Measurements from ENCODE around the gene CYTH4. TPM values are rescaled to one million over a fixed set of nuclear protein-coding genes. Genes with fewer than 3 reads are reported as not detected.

CYTH4 gene
- total RNA-seq, 3 donors from 2014 or later, result 8.7 to 13.3 (median 11.6) TPM

GRCh38 chr22:37311761-37312312 is 29.5 kb downstream of the CYTH4 start:
- H3K4me1 ChIP-seq (ENCODE audit: low read depth), result peaks cover 4% of the 10 kb centered on the region
- no peak overlapping the region for H3K4me3 ChIP-seq
- no peak for DNase-seq
- no peak for ATAC-seq
- no peaks in the 10 kb centered on the region for H3K9me3 ChIP-seq
- intact Hi-C loops (cut with DNase I, micrococcal nuclease), result loop anchor here in 1 of 2 donors (10.0 kb wide), 1 partner anchor 143 kb away; no protein-coding TSS in a partner anchor
- H3K36me3 ChIP-seq (ENCODE audit: low read depth), result no peaks in the 10 kb centered on the region
- no peak for TF ChIP-seq CTCF (IDR thresholded peaks at IDR 0.05)

- Histone ChIP-seq H3K9me3 (no peaks in the 10 kb centered on the region), H3K4me3 (no peak overlapping the region), H3K36me3 (ENCODE audit: low read depth) (no peaks in the 10 kb centered on the region), H3K4me1 (ENCODE audit: low read depth) (peaks cover 4% of the 10 kb centered on the region)
- no peak for TF ChIP-seq CTCF (IDR thresholded peaks at IDR 0.05)
- intact Hi-C loops (cut with DNase I, micrococcal nuclease), result loop anchor here in 1 of 2 donors (10.0 kb wide), 1 partner anchor 142 kb away; no protein-coding TSS in a partner anchor
- DNase-seq, result no peak
- ATAC-seq, result no peak
Measured at GRCh38 chr22:37312549-37313183, 30.4 kb downstream of the CYTH4 start.

GRCh38 chr22:37313376-37314314 is 31.3 kb downstream of the CYTH4 start:
- H3K4me1 ChIP-seq (ENCODE audit: low read depth), result no peaks in the 10 kb centered on the region
- intact Hi-C loops (cut with DNase I, micrococcal nuclease), result loop anchor here in 1 of 2 donors (10.0 kb wide), 1 partner anchor 141 kb away; no protein-coding TSS in a partner anchor
- H3K9me3 ChIP-seq, result no peaks in the 10 kb centered on the region
- no peak for TF ChIP-seq CTCF (IDR thresholded peaks at IDR 0.05)
- no peak for ATAC-seq
- DNase-seq, result no peak
- no peaks in the 10 kb centered on the region for H3K36me3 ChIP-seq (ENCODE audit: low read depth)
- H3K4me3 ChIP-seq, result no peak overlapping the region

GRCh38 chr22:37314315-37315074 is 32.2 kb downstream of the CYTH4 start:
- Histone ChIP-seq H3K4me3 (no peak overlapping the region), H3K4me1 (ENCODE audit: low read depth) (no peaks in the 10 kb centered on the region), H3K9me3 (no peaks in the 10 kb centered on the region), H3K36me3 (ENCODE audit: low read depth) (no peaks in the 10 kb centered on the region)
- DNase-seq (no peak), ATAC-seq (no peak)
- intact Hi-C loops (cut with DNase I, micrococcal nuclease), result loop anchor here (5.0 to 10.0 kb wide), 3 partner anchors 113 to 143 kb away; partner anchors contain the start of gene ELFN2 (in 1 of the 2)
- no peak for TF ChIP-seq CTCF (IDR thresholded peaks at IDR 0.05)

- intact Hi-C loops (cut with DNase I, micrococcal nuclease), result loop anchor here (5.0 to 10.0 kb wide), 3 partner anchors 111 to 141 kb away; partner anchors contain the start of gene ELFN2 (in 1 of the 2)
- ATAC-seq, result no peak
- no peaks in the 10 kb centered on the region for H3K9me3 ChIP-seq
Measured at GRCh38 chr22:37316405-37316804, 34.1 kb downstream of the CYTH4 start.

More at GRCh38 chr22:37316405-37316804, 34.1 kb downstream of the CYTH4 start:
- no peaks in the 10 kb centered on the region for H3K36me3 ChIP-seq (ENCODE audit: low read depth)
- no peak overlapping the region for H3K4me3 ChIP-seq
- H3K4me1 ChIP-seq (ENCODE audit: low read depth), result no peaks in the 10 kb centered on the region
- no peak for TF ChIP-seq CTCF (IDR thresholded peaks at IDR 0.05)
- DNase-seq, result no peak
